NCI-H187 (cell line): ENCODE measurements around the gene HDAC4.
"Not testable (repeated sequence)": the region's sequence is repeated elsewhere in the genome, so short reads cannot be mapped to it uniquely, and the experiment has no call there.

ENCODE experiments used
- DNase-seq, 2 experiments: peaks; one replicate each; lab custom pipeline; 2025; lab: John Stamatoyannopoulos, UW

HDAC4 gene

GRCh38 chr2:239282448-239283287 lies 118.2 kb downstream of the HDAC4 start:
- DNase-seq, result no peak

- not testable (repeated sequence) for DNase-seq
Observed at GRCh38 chr2:239280296-239281017, 120.4 kb downstream of the HDAC4 start.

- no peak for DNase-seq
Observed at GRCh38 chr2:239279508-239280295, 121.1 kb downstream of the HDAC4 start.

GRCh38 chr2:239278941-239279365 lies 121.9 kb downstream of the HDAC4 start:
- DNase-seq, result no peak

- no peak for DNase-seq
Observed at GRCh38 chr2:239278361-239278760, 122.5 kb downstream of the HDAC4 start.

GRCh38 chr2:239277401-239278085 lies 123.3 kb downstream of the HDAC4 start:
- no peak for DNase-seq

GRCh38 chr2:239276851-239277250 lies 124.0 kb downstream of the HDAC4 start:
- DNase-seq, result no peak

GRCh38 chr2:239275847-239276831 lies 124.7 kb downstream of the HDAC4 start:
- DNase-seq, result no peak

- DNase-seq, result no peak
Observed at GRCh38 chr2:239275044-239275685, 125.7 kb downstream of the HDAC4 start.

GRCh38 chr2:239274391-239275043 lies 126.3 kb downstream of the HDAC4 start:
- no peak for DNase-seq

- no peak for DNase-seq
Observed at GRCh38 chr2:239273280-239274234, 127.3 kb downstream of the HDAC4 start.

- no peak for DNase-seq
Observed at GRCh38 chr2:239272626-239273025, 128.2 kb downstream of the HDAC4 start.

GRCh38 chr2:239271882-239272281 lies 128.9 kb downstream of the HDAC4 start:
- DNase-seq, result no peak

- no peak for DNase-seq
Observed at GRCh38 chr2:239271471-239271870, 129.3 kb downstream of the HDAC4 start.

- DNase-seq, result no peak
Observed at GRCh38 chr2:239269916-239270315, 130.9 kb downstream of the HDAC4 start.

GRCh38 chr2:239269173-239269885 lies 131.5 kb downstream of the HDAC4 start:
- no peak for DNase-seq

- no peak for DNase-seq
Observed at GRCh38 chr2:239268549-239268948, 132.3 kb downstream of the HDAC4 start.

GRCh38 chr2:239268082-239268481 lies 132.7 kb downstream of the HDAC4 start:
- DNase-seq, result no peak
